ENCODE data around the gene ZBTB26.

Gene ZBTB26

GRCh38 chr9:122930541-122931225 lies 629 bp downstream of the ZBTB26 start:
- Histone ChIP-seq H3K27ac (ENCODE audit: low read depth, low read length) (peak overlapping the region; percentile 68), H2AFZ (ENCODE audit: low read depth, low read length, severe bottlenecking) (peak overlapping the region; percentile 15), H3K9me3 (ENCODE audit: insufficient read depth, low read length) (no peaks in the 10 kb centered on the region), H3K4me3 (ENCODE audit: insufficient read depth, low read length, poor library complexity, severe bottlenecking) (peak overlapping the region; percentile 62), H3K79me2 (ENCODE audit: insufficient read depth, low read length) (peaks cover 78% of the 10 kb centered on the region), H3K27me3 (ENCODE audit: low read length) (no peaks in the 10 kb centered on the region), H3K36me3 (ENCODE audit: low read length) (no peaks in the 10 kb centered on the region), H3K9me2 (replicated peaks; ENCODE audit: insufficient read depth, low read length) (no peaks in the 10 kb centered on the region), H3K9ac (ENCODE audit: low read length) (peak overlapping the region; percentile 96), H3F3A (ENCODE audit: insufficient read depth) (peaks cover 4% of the 10 kb centered on the region; the same call in 1 of the 2 replicates), H4K20me1 (ENCODE audit: low read depth, low read length) (no peaks in the 10 kb centered on the region), H3K4me2 (ENCODE audit: low read depth, low read length, poor library complexity, severe bottlenecking) (peak overlapping the region; percentile 81)
- TF ChIP-seq CTCF (IDR thresholded peaks at IDR 0.05; ENCODE audit: insufficient read depth, low read length, poor library complexity, severe bottlenecking) (no peak), EZH2phosphoT487 (conservative IDR thresholded peaks at IDR 0.05; ENCODE audit: low read length) (no peak)

- no peak overlapping the region for H3K4me3 ChIP-seq (ENCODE audit: insufficient read depth, low read length, poor library complexity, severe bottlenecking)
- no peaks in the 10 kb centered on the region for H3K9me2 ChIP-seq (replicated peaks; ENCODE audit: insufficient read depth, low read length)
- H2AFZ ChIP-seq (ENCODE audit: low read depth, low read length, severe bottlenecking), result no peak overlapping the region
- H3K9ac ChIP-seq (ENCODE audit: low read length), result no peak overlapping the region
- no peak overlapping the region for H3K27ac ChIP-seq (ENCODE audit: low read depth, low read length)
- no peaks in the 10 kb centered on the region for H3K36me3 ChIP-seq (ENCODE audit: low read length)
- no peaks in the 10 kb centered on the region for H3K27me3 ChIP-seq (ENCODE audit: low read length)
- peak overlapping the region; percentile 81 for H3K4me2 ChIP-seq (ENCODE audit: low read depth, low read length, poor library complexity, severe bottlenecking)
- H3K9me3 ChIP-seq (ENCODE audit: insufficient read depth, low read length), result no peaks in the 10 kb centered on the region
- no peak for TF ChIP-seq CTCF (IDR thresholded peaks at IDR 0.05; ENCODE audit: insufficient read depth, low read length, poor library complexity, severe bottlenecking)
- peaks cover 4% of the 10 kb centered on the region; the same call in 1 of the 2 replicates for H3F3A ChIP-seq (ENCODE audit: insufficient read depth)
- H3K79me2 ChIP-seq (ENCODE audit: insufficient read depth, low read length), result peaks cover 70% of the 10 kb centered on the region
- H4K20me1 ChIP-seq (ENCODE audit: low read depth, low read length), result no peaks in the 10 kb centered on the region
These were observed 1.4 kb downstream of the ZBTB26 start for GRCh38 chr9:122929796-122930354.

GRCh38 chr9:122923947-122924346 lies 7.4 kb downstream of the ZBTB26 start:
- no peak overlapping the region for H3K4me2 ChIP-seq (ENCODE audit: low read depth, low read length, poor library complexity, severe bottlenecking)
- H3K27ac ChIP-seq (ENCODE audit: low read depth, low read length), result no peak overlapping the region
- H4K20me1 ChIP-seq (ENCODE audit: low read depth, low read length), result no peaks in the 10 kb centered on the region
- H2AFZ ChIP-seq (ENCODE audit: low read depth, low read length, severe bottlenecking), result no peak overlapping the region
- no peaks in the 10 kb centered on the region for H3K9me2 ChIP-seq (replicated peaks; ENCODE audit: insufficient read depth, low read length)
- H3K4me3 ChIP-seq (ENCODE audit: insufficient read depth, low read length, poor library complexity, severe bottlenecking), result no peak overlapping the region
- no peaks in the 10 kb centered on the region for H3K27me3 ChIP-seq (ENCODE audit: low read length)
- H3K36me3 ChIP-seq (ENCODE audit: low read length), result no peaks in the 10 kb centered on the region
- no peak for TF ChIP-seq EZH2phosphoT487 (conservative IDR thresholded peaks at IDR 0.05; ENCODE audit: low read length)
- TF ChIP-seq CTCF (IDR thresholded peaks at IDR 0.05; ENCODE audit: insufficient read depth, low read length, poor library complexity, severe bottlenecking), result no peak
- H3K79me2 ChIP-seq (ENCODE audit: insufficient read depth, low read length), result peaks cover 19% of the 10 kb centered on the region
- H3K9me3 ChIP-seq (ENCODE audit: insufficient read depth, low read length), result no peaks in the 10 kb centered on the region
- H3F3A ChIP-seq (ENCODE audit: insufficient read depth), result no peaks in the 10 kb centered on the region
- H3K9ac ChIP-seq (ENCODE audit: low read length), result no peak overlapping the region

Data from SU-DHL-6 (cell line).